ENCODE results near the gene VPS51.
"Not testable (repeated sequence)": the region's sequence is repeated elsewhere in the genome, so short reads cannot be mapped to it uniquely, and the experiment has no call there.

The VPS51 gene

DNA sequence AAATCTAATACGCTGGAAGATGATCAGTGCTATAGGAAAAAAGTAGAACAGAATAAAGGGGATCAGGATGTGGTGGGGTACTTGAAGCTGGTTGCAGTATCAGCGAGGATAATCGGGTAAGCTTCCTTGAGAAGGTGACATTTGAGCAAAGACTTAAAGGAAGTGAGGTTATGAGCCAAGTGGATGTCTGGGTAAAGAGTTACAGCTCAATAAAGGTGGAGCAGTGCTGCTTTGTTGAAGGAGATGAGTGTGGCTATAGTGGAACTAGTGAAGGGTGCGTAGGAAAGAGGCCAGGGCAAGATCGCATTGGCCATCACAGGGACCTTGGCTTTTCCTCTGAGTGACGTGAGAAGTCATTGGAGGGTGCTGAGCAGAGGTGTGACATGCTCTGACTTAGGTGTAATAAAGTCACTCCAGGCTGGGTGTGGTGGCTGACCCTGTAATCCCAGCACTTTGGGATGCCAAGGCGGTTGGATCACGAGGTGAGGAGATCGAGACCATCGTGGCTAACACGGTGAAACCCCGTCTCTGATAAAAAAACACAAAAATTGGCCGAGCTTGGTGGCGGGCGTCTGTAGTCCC lies 40.6 kb downstream of the VPS51 start:
- no peak for DNase-seq

DNA sequence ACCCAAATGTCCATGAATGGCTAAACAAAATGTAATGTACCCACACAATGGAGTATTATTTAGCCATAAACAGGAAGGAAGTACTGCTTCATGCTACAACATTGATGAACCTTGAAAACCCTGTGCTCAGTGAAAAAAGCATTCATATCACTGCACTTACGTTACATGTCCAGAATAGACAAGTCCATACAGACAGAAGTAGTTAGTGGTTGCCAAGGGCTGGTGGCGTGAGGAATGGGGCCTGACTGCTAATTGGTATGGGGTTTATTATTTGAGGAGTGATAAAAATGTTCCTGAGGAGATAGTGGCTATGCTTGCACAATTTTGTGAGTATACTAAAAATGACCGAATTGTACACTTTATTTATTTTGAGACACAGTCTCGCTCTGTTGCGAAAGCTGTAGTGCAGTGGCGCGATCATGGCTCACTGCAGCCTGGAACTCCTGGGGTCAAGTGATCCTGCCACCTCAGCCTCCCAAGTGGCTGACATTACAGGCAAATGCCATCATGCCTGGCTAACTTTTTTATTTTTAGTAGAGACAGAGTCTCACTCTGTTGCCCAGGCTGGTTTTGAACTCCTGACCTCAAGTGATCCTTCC lies 46.0 kb downstream of the VPS51 start:
- DNase-seq: no peak

DNA sequence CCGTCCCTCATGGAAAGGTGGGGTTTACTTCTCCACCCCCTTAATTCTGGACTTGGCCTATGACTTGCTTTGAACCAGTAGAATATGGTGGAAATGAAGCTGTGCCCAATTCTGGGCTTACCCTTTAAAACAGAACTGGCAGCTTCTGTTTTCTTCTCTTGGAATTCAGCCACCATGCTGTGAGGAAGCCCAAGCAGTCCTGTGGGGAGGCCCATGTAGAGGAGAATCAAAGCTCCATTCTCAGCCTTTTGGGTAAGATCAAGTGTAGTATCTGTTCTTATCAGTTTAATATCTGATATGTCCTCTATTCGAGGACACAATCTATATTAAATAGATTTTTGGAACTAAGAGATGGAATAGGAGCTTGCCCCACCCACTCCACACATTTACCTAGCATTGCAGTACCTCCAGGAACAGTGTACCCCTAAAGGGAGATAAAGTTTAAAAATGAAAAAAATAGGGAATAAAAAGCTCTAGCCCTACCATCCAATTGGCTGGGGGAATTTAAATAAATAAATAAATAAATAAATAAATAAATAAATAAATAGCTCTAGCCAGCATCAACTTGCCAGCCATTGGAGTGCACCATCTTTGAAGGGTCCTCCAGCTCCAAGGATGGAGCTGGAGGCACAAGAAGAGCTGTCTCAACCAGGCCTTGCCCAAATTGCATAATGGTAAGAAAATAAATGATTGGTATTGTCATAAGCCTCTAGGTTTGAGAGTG lies 51.5 kb downstream of the VPS51 start:
- no peak for DNase-seq

DNA sequence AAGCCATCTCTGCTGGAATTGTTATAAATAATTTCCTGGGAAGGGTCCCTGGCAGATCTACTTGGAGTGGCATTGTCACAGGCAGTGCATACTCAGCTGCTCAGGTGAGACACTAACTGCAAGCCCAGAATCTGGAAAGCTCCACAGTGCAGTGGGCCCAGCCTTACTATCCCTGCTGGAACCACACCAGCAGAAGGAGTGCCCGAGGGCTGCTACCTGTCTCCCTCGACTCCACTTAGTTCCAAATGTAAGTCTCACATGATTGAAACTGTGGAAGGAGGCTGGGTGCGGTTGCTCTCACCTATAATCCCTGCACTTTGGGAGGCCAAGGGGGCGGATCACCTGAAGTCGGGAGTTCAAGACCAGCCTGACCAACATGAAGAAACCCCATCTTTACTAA lies 52.6 kb downstream of the VPS51 start:
- DNase-seq: no peak

DNA sequence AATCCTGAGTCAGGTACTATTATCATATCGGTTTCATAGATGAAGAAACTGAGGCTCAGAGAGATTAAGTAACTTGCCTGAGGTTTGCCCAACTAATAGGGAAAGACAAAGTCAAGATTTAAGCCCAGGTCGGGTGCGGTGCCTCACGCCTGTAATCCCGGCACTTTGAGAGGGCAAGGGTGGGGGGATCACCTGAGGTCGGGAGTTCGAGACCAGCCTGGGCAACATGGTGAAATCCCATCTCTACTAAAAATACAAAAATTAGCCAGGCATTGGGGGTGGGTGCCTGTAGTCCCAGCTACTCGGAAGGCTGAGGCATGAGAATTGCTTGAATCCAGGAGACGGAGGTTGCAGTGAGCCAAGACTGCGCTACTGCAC lies 54.1 kb downstream of the VPS51 start:
- DNase-seq: not testable (repeated sequence)

DNA sequence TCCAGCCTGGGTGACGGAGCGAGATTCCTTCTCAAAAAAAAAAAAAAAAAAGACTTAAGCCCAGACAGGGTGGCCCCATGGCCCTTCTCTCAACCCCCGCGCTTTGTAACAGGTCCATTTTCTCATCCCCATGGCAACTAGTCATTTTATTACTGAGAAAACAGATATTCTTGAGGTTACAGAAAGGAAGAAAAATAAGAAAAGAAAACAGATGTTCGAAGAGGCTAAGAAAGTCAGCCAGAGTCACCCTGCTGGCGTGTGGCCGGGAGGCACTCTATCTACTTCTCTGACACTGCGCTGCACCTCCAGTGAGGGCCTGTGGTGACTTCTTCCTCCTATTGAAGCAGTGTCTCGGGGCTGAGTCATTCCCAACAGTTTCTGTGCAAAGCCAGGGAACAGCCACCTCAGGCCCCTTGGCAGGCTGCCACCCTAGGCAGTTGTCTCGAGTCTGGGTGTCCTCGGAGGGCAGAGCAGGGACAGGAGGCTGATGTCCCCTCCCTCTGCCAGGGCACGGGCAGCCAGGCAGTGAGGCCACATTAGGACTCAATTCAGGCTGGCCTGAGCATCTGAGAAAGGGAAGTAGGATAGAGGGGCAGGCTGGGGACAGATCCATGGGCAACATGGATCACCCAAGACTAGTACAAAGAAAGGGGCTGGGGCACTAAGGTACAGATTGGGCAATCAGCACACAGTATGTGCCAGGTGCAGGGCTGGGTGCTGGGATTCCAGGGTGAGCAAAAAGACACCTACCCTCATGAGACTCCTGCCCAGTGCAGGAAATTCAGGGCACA lies 54.7 kb downstream of the VPS51 start:
- DNase-seq: no peak

DNA sequence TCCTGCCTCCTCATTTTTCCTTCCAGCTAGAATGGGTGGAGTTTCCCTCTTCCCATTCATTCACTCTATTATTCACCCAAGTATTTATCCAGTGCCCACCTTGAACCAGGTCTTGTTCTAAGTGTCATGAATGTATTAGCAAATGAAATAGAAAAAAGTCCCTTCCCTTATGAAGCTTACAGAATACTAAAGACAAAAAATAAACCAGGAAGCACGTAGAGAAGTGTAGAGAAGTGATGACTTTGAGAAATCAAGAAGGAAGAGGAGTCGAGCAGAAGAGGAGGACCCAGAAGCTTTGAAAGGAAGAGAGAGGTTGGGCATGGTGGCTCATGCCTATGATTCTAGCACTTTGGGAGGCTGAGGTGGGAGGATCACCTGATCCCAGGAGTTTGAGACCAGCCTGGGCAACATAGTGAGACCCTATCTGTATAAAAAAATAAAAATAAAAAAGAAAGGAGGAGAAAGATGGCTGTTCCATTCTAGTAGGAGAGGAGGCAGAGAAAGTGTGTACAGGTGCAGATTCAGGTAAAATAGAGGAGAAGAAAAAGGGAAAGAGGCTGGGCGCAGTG lies 55.4 kb downstream of the VPS51 start:
- DNase-seq: no peak

DNA sequence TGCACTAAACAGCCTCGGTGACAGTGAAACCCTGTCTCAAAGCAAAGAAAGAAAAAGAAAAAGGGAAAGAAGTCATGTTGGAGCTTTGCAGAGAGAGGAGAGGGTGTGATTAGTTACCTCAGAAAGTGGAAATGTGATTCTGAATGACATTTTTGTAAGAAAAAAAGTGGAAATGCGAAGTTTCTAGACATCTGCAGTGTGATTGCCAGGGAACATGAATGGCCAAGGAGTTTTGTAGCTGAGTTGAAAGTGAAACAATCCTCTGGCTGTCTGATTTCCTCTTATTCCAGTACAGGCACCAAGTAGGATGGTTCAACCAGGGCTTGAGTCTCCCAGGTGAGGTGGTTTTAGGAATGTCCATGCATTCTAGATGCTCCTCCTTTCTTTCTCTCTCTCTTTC lies 56.1 kb downstream of the VPS51 start:
- no peak for DNase-seq

DNA sequence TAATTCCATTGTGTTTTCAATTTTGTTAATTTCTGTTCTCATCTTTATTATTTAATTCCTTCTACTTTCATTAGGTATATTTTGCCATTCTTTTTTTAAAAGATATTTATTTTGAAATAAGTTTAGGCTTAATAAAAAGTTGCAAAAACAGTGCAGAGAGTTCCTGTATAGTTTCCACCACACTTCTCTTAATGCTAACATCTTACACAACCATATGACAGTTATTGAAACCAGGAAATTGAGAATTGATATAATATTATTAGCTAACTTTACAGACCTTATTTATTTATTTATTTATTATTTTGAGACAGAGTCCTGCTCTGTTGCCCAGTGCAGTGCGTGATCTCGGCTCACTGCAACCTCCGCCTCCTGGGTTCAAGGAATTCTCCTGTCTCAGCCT lies 60.2 kb downstream of the VPS51 start:
- DNase-seq: no peak

DNA sequence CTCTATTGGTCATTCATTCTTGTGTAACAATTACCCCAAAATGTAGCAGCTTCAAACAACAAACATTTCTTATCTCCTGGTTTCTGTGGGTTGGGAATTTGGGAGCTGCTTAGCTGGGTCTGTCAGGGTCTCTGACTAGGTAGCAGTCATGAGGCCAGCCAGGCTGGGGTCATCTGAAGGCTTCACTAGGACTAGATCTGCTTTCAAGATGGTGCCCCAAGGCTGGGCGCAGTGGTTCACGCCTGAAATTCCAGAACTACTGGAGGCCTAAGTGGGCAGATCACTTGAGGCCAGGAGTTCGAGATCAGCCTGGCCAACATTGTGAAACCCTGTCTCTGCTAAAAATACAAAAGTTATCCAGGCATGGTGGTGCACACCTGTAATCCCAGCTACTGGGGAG lies 60.9 kb downstream of the VPS51 start:
- DNase-seq: no peak

DNA sequence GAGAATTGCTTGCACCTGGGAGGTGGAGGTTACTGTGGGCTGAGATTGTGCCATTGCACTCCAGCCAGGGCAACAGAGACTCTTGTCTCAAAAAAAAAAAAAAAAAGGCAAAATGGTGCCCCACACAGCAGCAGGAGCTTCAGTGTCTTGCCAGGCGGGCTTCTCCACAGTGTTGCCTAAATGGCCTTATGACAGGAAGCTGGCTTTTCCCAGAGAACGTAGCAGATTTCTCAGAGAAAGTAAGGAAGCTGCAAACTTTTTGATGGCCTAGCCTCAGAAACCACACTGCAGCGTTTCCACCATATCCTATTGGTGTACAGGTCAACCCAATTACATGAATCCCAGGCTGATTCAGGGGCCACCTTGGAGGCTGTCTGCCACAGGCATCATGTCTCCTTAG lies 61.3 kb downstream of the VPS51 start:
- no peak for DNase-seq

DNA sequence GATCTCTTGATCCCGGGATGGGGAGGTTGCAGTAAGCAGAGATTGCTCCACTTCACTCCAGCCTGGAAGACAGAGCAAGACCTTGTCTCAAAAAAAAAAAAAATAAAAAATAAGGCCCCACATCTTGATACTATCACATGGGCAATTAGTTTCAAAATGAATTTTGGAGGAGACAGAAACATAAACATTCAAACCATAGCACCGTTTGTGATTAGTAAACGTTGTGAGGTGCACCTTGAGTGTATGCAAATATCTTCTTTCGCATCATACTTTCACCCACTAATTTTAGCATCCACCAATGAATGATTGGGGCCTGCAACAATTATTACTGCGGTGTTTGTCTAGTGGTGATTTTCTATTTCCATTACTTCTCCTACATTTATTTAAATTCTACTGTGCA lies 63.0 kb downstream of the VPS51 start:
- DNase-seq: no peak

DNA sequence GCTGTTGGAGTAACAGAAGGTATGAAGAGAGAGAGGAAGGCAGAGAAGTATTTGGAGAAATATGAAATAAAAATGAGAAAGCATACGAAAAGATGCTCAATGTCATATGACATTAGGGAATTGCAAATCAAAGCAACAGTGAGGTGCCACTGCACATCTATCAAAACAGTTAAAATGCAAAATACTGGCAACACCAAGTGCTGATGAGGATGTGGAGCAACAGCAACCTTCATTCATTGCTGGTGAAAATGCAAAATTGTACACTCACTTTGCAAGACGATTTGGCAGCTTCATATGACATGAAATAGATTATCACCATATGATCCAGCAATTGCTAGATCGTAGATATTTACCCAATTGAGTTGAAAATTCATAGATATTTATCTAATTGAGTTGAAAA lies 64.6 kb downstream of the VPS51 start:
- DNase-seq: no peak

Measured in activated T-cell treated with anti-CD3 and anti-CD28 coated beads for 4 hours (primary cell).